ENCODE data around the gene GABRR1. TPM values are rescaled to one million over a fixed set of nuclear protein-coding genes. Genes with fewer than 3 reads are reported as not detected.
A peak's percentile ranks its signal among the peaks of the same experiment; 100 is the strongest.

Gene GABRR1
- total and polyA plus RNA-seq, 2 of the 13 experiments (the other 11 are each of a cell fraction or from before 2014, with no cell fraction given), result not detected

DNA sequence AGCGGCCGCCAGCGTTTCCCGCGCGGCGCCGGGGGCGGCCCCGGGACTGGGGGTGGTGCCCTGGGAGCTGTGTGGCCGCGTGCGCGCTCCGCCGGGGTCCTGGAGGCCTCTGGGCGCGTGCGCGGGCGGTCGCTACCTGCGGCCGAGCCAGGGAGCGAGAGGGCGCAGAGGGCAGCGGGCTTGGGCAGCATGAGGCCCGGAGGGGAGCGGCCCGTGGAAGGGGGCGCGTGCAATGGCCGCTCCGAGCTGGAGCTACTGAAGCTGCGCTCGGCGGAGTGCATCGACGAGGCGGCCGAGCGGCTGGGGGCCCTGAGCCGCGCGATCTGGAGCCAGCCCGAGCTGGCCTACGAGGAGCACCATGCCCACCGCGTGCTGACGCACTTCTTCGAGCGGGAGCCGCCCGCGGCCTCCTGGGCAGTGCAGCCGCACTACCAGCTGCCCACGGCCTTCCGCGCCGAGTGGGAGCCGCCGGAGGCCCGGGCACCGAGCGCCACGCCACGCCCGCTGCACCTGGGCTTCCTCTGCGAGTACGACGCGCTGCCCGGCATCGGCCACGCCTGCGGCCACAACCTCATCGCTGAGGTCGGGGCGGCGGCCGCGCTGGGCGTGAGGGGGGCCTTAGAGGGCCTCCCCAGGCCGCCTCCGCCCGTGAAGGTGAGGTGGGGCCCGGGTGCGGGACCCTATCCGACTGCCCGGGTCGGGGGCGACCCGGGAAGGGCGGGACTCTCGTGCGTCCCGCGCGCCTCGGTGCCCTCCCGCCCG, 71.0 kb downstream of the GABRR1 start, which contains the start of gene PM20D2 (continued):
- TF ChIP-seq, protein P1, sequence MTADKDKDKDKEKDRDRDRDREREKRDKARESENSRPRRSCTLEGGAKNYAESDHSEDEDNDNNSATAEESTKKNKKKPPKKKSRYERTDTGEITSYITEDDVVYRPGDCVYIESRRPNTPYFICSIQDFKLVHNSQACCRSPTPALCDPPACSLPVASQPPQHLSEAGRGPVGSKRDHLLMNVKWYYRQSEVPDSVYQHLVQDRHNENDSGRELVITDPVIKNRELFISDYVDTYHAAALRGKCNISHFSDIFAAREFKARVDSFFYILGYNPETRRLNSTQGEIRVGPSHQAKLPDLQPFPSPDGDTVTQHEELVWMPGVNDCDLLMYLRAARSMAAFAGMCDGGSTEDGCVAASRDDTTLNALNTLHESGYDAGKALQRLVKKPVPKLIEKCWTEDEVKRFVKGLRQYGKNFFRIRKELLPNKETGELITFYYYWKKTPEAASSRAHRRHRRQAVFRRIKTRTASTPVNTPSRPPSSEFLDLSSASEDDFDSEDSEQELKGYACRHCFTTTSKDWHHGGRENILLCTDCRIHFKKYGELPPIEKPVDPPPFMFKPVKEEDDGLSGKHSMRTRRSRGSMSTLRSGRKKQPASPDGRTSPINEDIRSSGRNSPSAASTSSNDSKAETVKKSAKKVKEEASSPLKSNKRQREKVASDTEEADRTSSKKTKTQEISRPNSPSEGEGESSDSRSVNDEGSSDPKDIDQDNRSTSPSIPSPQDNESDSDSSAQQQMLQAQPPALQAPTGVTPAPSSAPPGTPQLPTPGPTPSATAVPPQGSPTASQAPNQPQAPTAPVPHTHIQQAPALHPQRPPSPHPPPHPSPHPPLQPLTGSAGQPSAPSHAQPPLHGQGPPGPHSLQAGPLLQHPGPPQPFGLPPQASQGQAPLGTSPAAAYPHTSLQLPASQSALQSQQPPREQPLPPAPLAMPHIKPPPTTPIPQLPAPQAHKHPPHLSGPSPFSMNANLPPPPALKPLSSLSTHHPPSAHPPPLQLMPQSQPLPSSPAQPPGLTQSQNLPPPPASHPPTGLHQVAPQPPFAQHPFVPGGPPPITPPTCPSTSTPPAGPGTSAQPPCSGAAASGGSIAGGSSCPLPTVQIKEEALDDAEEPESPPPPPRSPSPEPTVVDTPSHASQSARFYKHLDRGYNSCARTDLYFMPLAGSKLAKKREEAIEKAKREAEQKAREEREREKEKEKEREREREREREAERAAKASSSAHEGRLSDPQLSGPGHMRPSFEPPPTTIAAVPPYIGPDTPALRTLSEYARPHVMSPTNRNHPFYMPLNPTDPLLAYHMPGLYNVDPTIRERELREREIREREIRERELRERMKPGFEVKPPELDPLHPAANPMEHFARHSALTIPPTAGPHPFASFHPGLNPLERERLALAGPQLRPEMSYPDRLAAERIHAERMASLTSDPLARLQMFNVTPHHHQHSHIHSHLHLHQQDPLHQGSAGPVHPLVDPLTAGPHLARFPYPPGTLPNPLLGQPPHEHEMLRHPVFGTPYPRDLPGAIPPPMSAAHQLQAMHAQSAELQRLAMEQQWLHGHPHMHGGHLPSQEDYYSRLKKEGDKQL (CRISPR knock-in tag; IDR thresholded peaks at IDR 0.05; ENCODE audit: low read depth), result no peak; the same call in 1 of the 2 replicates
- TF ChIP-seq, protein P2, sequence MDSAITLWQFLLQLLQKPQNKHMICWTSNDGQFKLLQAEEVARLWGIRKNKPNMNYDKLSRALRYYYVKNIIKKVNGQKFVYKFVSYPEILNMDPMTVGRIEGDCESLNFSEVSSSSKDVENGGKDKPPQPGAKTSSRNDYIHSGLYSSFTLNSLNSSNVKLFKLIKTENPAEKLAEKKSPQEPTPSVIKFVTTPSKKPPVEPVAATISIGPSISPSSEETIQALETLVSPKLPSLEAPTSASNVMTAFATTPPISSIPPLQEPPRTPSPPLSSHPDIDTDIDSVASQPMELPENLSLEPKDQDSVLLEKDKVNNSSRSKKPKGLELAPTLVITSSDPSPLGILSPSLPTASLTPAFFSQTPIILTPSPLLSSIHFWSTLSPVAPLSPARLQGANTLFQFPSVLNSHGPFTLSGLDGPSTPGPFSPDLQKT (CRISPR knock-in tag; IDR thresholded peaks at IDR 0.05; ENCODE audit: borderline replicate concordance), result no peak; the same call in 1 of the 2 replicates
- peak; percentile 86 for TF ChIP-seq KLF12 (CRISPR knock-in tag; IDR thresholded peaks at IDR 0.05; ENCODE audit: borderline replicate concordance)
- TF ChIP-seq ZNF841 (CRISPR knock-in tag; IDR thresholded peaks at IDR 0.05; ENCODE audit: borderline replicate concordance), result peak; percentile 94; the same call in 1 of the 2 replicates
- TF ChIP-seq HOXD1 (CRISPR knock-in tag; IDR thresholded peaks at IDR 0.05), result no peak
- peak; percentile 97 for TF ChIP-seq ZNF883 (CRISPR knock-in tag; IDR thresholded peaks at IDR 0.05; ENCODE audit: not compliant biosample characterization)
- peak; percentile 54; the same call in 1 of the 2 replicates for TF ChIP-seq FOXK1 (CRISPR knock-in tag; IDR thresholded peaks at IDR 0.05; ENCODE audit: borderline replicate concordance, low read depth)
- TF ChIP-seq KLF11 (CRISPR knock-in tag; IDR thresholded peaks at IDR 0.05), result no peak; the same call in 1 of the 2 replicates
- TF ChIP-seq, protein P3, sequence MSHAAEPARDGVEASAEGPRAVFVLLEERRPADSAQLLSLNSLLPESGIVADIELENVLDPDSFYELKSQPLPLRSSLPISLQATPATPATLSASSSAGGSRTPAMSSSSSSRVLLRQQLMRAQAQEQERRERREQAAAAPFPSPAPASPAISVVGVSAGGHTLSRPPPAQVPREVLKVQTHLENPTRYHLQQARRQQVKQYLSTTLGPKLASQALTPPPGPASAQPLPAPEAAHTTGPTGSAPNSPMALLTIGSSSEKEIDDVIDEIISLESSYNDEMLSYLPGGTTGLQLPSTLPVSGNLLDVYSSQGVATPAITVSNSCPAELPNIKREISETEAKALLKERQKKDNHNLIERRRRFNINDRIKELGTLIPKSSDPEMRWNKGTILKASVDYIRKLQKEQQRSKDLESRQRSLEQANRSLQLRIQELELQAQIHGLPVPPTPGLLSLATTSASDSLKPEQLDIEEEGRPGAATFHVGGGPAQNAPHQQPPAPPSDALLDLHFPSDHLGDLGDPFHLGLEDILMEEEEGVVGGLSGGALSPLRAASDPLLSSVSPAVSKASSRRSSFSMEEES (CRISPR knock-in tag; IDR thresholded peaks at IDR 0.05), result 0 out of 2 replicates have a peak, but pooled peaks have one; percentile 36
- TF ChIP-seq, protein P4, sequence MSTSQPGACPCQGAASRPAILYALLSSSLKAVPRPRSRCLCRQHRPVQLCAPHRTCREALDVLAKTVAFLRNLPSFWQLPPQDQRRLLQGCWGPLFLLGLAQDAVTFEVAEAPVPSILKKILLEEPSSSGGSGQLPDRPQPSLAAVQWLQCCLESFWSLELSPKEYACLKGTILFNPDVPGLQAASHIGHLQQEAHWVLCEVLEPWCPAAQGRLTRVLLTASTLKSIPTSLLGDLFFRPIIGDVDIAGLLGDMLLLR (CRISPR knock-in tag; IDR thresholded peaks at IDR 0.05), result peak; percentile 11; the same call in 1 of the 2 replicates
- no peak for TF ChIP-seq ZBTB21 (CRISPR knock-in tag; IDR thresholded peaks at IDR 0.05)
- TF ChIP-seq, protein P5, sequence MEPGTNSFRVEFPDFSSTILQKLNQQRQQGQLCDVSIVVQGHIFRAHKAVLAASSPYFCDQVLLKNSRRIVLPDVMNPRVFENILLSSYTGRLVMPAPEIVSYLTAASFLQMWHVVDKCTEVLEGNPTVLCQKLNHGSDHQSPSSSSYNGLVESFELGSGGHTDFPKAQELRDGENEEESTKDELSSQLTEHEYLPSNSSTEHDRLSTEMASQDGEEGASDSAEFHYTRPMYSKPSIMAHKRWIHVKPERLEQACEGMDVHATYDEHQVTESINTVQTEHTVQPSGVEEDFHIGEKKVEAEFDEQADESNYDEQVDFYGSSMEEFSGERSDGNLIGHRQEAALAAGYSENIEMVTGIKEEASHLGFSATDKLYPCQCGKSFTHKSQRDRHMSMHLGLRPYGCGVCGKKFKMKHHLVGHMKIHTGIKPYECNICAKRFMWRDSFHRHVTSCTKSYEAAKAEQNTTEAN (CRISPR knock-in tag; conservative IDR thresholded peaks at IDR 0.05), result peak; percentile 87
